HepG2 (cell line): ENCODE measurements around the gene BLOC1S1. TPM values are rescaled to one million over a fixed set of nuclear protein-coding genes. Genes with fewer than 3 reads are reported as not detected.

Experiments used
- AHR ChIP-seq: IDR thresholded peaks from 2 replicates; pipeline ENCODE4 v1.6.1; 2018; ENCODE audit warnings: missing genetic modification reagents, missing compliant biosample characterization
- ASH2L ChIP-seq: fragments of 300-600, 200-600 bp; sonication (generic); IDR thresholded peaks from 2 replicates; pipeline ENCODE4 v1.7.0; 2017; ENCODE audit warnings: low read depth, mild to moderate bottlenecking, moderate library complexity, mixed read lengths, low read length; ENCODE audit not compliant: insufficient read length
- ATRX ChIP-seq: sonication (generic); formaldehyde crosslinking; IDR thresholded peaks from 2 replicates; pipeline ENCODE4 v1.4.0; 2020; ENCODE audit warnings: missing genetic modification reagents, borderline replicate concordance
- BRD4 ChIP-seq: sonication (generic); formaldehyde crosslinking; IDR thresholded peaks from 2 replicates; pipeline ENCODE4 v1.4.0; 2020; ENCODE audit warnings: missing genetic modification reagents
- CAMTA2 ChIP-seq: sonication (generic); formaldehyde crosslinking; IDR thresholded peaks from 2 replicates; pipeline ENCODE4 v1.4.0; 2020; ENCODE audit warnings: mild to moderate bottlenecking, missing genetic modification reagents, borderline replicate concordance
- FLYWCH1 ChIP-seq: sonication (generic); formaldehyde crosslinking; IDR thresholded peaks from 2 replicates; pipeline ENCODE4 v1.8.1; 2023; ENCODE audit warnings: mild to moderate bottlenecking, missing genetic modification reagents
- HHEX ChIP-seq: IDR thresholded peaks from 2 replicates; pipeline ENCODE4 v1.6.1; 2016; ENCODE audit warnings: control low read depth
- HNRNPH1 ChIP-seq: fragments of 200-400 bp; formaldehyde crosslinking; optimal IDR thresholded peaks from 2 replicates; pipeline ENCODE3; 2017; ENCODE audit warnings: mild to moderate bottlenecking, low read depth, low read length
- IRF1 ChIP-seq: sonication (generic); formaldehyde crosslinking; IDR thresholded peaks from 2 replicates; pipeline ENCODE4 v1.4.0; 2020; ENCODE audit warnings: low read depth, mild to moderate bottlenecking, missing genetic modification reagents
- MAFF ChIP-seq: IDR thresholded peaks from 2 replicates; pipeline ENCODE4 v1.6.1; 2011; ENCODE audit warnings: low read depth, low read length, improper control_type of control experiment
- NR1H2 ChIP-seq: sonication (generic); formaldehyde crosslinking; IDR thresholded peaks from 2 replicates; pipeline ENCODE4 v1.8.1; 2022; ENCODE audit warnings: low read depth, missing genetic modification reagents, borderline replicate concordance
- SIX4 ChIP-seq: sonication (generic); formaldehyde crosslinking; IDR thresholded peaks from 2 replicates; pipeline ENCODE4 v1.4.0; 2020; ENCODE audit warnings: missing genetic modification reagents
- SNAI1 ChIP-seq: sonication (generic); formaldehyde crosslinking; IDR thresholded peaks from 2 replicates; pipeline ENCODE4 v1.5.0; 2020; ENCODE audit warnings: mild to moderate bottlenecking, missing genetic modification reagents, borderline replicate concordance
- SP5 ChIP-seq: IDR thresholded peaks from 2 replicates; pipeline ENCODE4 v1.6.1; 2016; ENCODE audit warnings: low read depth, borderline replicate concordance
- SRSF4 ChIP-seq: fragments of 200-400 bp; formaldehyde crosslinking; IDR thresholded peaks from one replicate; pipeline ENCODE4 v1.6.1; 2018; ENCODE audit warnings: mild to moderate bottlenecking, low read depth, low read length, moderate library complexity; ENCODE audit not compliant: poor library complexity, severe bottlenecking
- TGIF2 ChIP-seq: IDR thresholded peaks from 2 replicates; pipeline ENCODE4 v1.6.1; 2016; ENCODE audit warnings: control low read depth, missing compliant biosample characterization
- ZBTB25 ChIP-seq: IDR thresholded peaks from 2 replicates; pipeline ENCODE4 v1.6.1; 2018; ENCODE audit warnings: missing genetic modification reagents
- ZBTB26 ChIP-seq: IDR thresholded peaks from 2 replicates; pipeline ENCODE4 v1.6.1; 2016; ENCODE audit warnings: missing compliant biosample characterization, missing genetic modification reagents, borderline replicate concordance
- ZFX ChIP-seq: sonication (generic); formaldehyde crosslinking; IDR thresholded peaks from 2 replicates; pipeline ENCODE4 v1.4.0; 2020; ENCODE audit warnings: mild to moderate bottlenecking, low read depth, missing genetic modification reagents, moderate library complexity
- ZFYVE20 ChIP-seq: sonication (generic); formaldehyde crosslinking; IDR thresholded peaks from 2 replicates; pipeline ENCODE4 v1.8.0; 2023; ENCODE audit warnings: low read depth, mild to moderate bottlenecking, moderate library complexity, missing genetic modification reagents, borderline replicate concordance
- ZNF12 ChIP-seq: sonication (generic); formaldehyde crosslinking; IDR thresholded peaks from 2 replicates; pipeline ENCODE4 v1.5.0; 2020; ENCODE audit warnings: missing genetic modification reagents
- ZNF317 ChIP-seq: sonication (generic); formaldehyde crosslinking; IDR thresholded peaks from 2 replicates; pipeline ENCODE4 v1.5.0; 2020; ENCODE audit warnings: mild to moderate bottlenecking, missing genetic modification reagents
- ZNF430 ChIP-seq: sonication (generic); formaldehyde crosslinking; IDR thresholded peaks from 2 replicates; pipeline ENCODE4 v1.9.0; 2021; ENCODE audit warnings: mild to moderate bottlenecking, missing genetic modification reagents
- ZNF510 ChIP-seq: sonication (generic); formaldehyde crosslinking; IDR thresholded peaks from 2 replicates; pipeline ENCODE4 v1.4.0; 2020; ENCODE audit warnings: low read depth, mild to moderate bottlenecking, missing genetic modification reagents
- ZNF543 ChIP-seq: sonication (generic); formaldehyde crosslinking; IDR thresholded peaks from 2 replicates; pipeline ENCODE4 v1.4.0; 2020; ENCODE audit warnings: mild to moderate bottlenecking, missing genetic modification reagents
- ZNF557 ChIP-seq: sonication (generic); formaldehyde crosslinking; IDR thresholded peaks from 2 replicates; pipeline ENCODE4 v1.4.0; 2020; ENCODE audit warnings: missing genetic modification reagents
- ZNF7 ChIP-seq: IDR thresholded peaks from 2 replicates; pipeline ENCODE4 v1.6.1; 2016; ENCODE audit warnings: missing biosample characterization, missing genetic modification reagents
- polyA plus RNA-seq, 8 experiments: library from polyadenylated mRNA; depleted of rRNA in 3 of 8; stranded (reverse) in 7 of 8; unstranded in 1 of 8; fragments of >200 nt; fragmentation: Illumina TruSeq in 4 of 8; extraction: Trizol in 4 of 8; gene quantifications; 2 replicates each; pipeline versions ENCODE4 v1.2.1 to v1.2.3, GENCODE V29; 2011 to 2016; ENCODE audit warnings: low read depth in 4 of 8, missing spikeins in 1 of 8, mixed read lengths in 1 of 8; ENCODE audit not compliant: insufficient read depth in 1 of 8
- total RNA-seq, 5 experiments: library from RNA; depleted of rRNA; stranded (reverse); fragments of >200 nt; fragmentation: Illumina TruSeq; extraction: Trizol; gene quantifications; 2 replicates each; pipeline ENCODE4 v1.2.3, GENCODE V29; 2016; ENCODE audit warnings: low read depth in 1 of 5

The BLOC1S1 gene
- total and polyA plus RNA-seq, 2 of the 13 experiments (the other 11 are each of a cell fraction or from before 2014, with no cell fraction given), result 55.1 to 95.3 TPM

GRCh38 chr12:55681142-55682077 lies 34.4 kb upstream of the BLOC1S1 start (continued):
- no peak; the same call in 1 of the 2 replicates for TF ChIP-seq CAMTA2
- no peak for TF ChIP-seq HNRNPH1
- no peak for TF ChIP-seq ZFYVE20 (CRISPR knock-in tag)
- no peak for TF ChIP-seq SNAI1 (CRISPR knock-in tag)
- TF ChIP-seq TGIF2 (CRISPR knock-in tag), result no peak
- TF ChIP-seq NR1H2 (CRISPR knock-in tag), result 0 out of 2 replicates have a peak, but pooled peaks have one; percentile 46
- no peak for TF ChIP-seq ZNF543 (CRISPR knock-in tag)
- TF ChIP-seq BRD4 (CRISPR knock-in tag), result no peak
- TF ChIP-seq ZNF510 (CRISPR knock-in tag), result no peak
- TF ChIP-seq ZBTB25 (CRISPR knock-in tag), result peak; percentile 38; the same call in 1 of the 2 replicates
- TF ChIP-seq SRSF4, result no peak
- TF ChIP-seq MAFF, result 0 out of 2 replicates have a peak, but pooled peaks have one; percentile 2
- TF ChIP-seq ZFX, result no peak; the same call in 1 of the 2 replicates
- no peak for TF ChIP-seq ATRX (CRISPR knock-in tag)
- no peak for TF ChIP-seq ZBTB26 (CRISPR knock-in tag)
- TF ChIP-seq HHEX (CRISPR knock-in tag), result no peak
- no peak for TF ChIP-seq SIX4 (CRISPR knock-in tag)
- no peak; the same call in 1 of the 2 replicates for TF ChIP-seq SP5 (CRISPR knock-in tag)
- no peak for TF ChIP-seq ZNF12
- TF ChIP-seq ZNF317, result peak; percentile 42; the same call in 1 of the 2 replicates
- no peak for TF ChIP-seq AHR (CRISPR knock-in tag)
- no peak for TF ChIP-seq FLYWCH1 (CRISPR knock-in tag)
- TF ChIP-seq ZNF7 (CRISPR knock-in tag), result no peak
- no peak for TF ChIP-seq IRF1 (CRISPR knock-in tag)
- TF ChIP-seq ASH2L, result peak; percentile 49
- no peak for TF ChIP-seq ZNF557 (CRISPR knock-in tag)
- 0 out of 2 replicates have a peak, but pooled peaks have one; percentile 64 for TF ChIP-seq ZNF430 (CRISPR knock-in tag)
